Muscle of leg (tissue), 11 donors: Measurements from ENCODE around the gene WDR12. TPM values are rescaled to one million over a fixed set of nuclear protein-coding genes. Genes with fewer than 3 reads are reported as not detected.
"Not testable (repeated sequence)": the region's sequence is repeated elsewhere in the genome, so short reads cannot be mapped to it uniquely, and the experiment has no call there.

Source experiments
- DNase-seq: peaks from one replicate; pipeline ENCODE4 v3.0.0; 2013
- H3K27ac ChIP-seq: one replicate; pipeline ENCODE4 v1.5.1; 2013; ENCODE audit warnings: mild to moderate bottlenecking, low read length, control low read depth
- H3K27me3 ChIP-seq: one replicate; pipeline ENCODE4 v1.6.1; 2013; ENCODE audit warnings: low read length; ENCODE audit not compliant: control insufficient read depth, insufficient read depth
- H3K36me3 ChIP-seq: one replicate; pipeline ENCODE4 v1.6.1; 2013; ENCODE audit warnings: low read length; ENCODE audit not compliant: control insufficient read depth, insufficient read depth
- H3K4me1 ChIP-seq: one replicate; pipeline ENCODE4 v1.6.1; 2013; ENCODE audit warnings: low read length; ENCODE audit not compliant: control insufficient read depth, insufficient read depth
- H3K4me3 ChIP-seq: one replicate; pipeline ENCODE4 v1.5.1; 2013; ENCODE audit warnings: low read length, control low read depth
- H3K9me3 ChIP-seq: replicated peaks from 2 replicates; pipeline ENCODE4 v1.6.1; 2013; ENCODE audit warnings: low read depth, low read length; ENCODE audit not compliant: control insufficient read depth
- WGBS: methylation state at CpG from one replicate; pipeline ENCODE4 v1.1.5; 2013; ENCODE audit warnings: missing lambda C conversion rate; ENCODE audit not compliant: insufficient coverage; 5-methylcytosine and 5-hydroxymethylcytosine counted together
- polyA plus RNA-seq, 8 donors: library from polyadenylated mRNA; unstranded; fragments of 120-200 nt; gene quantifications; one replicate each; pipeline versions ENCODE4 v1.2.1 to v1.2.3, GENCODE V29; 2013; ENCODE audit warnings: inconsistent platforms in 1 of 8, low replicate concordance in 1 of 8; ENCODE audit not compliant: insufficient read length in 8 of 8, insufficient read depth in 1 of 8
- total RNA-seq: library from RNA; stranded (reverse); fragments of 120-200 nt; gene quantifications from one replicate; pipeline ENCODE4 v1.2.4, GENCODE V29; 2013

WDR12 gene
- total and polyA plus RNA-seq, 9 donors: 34.3 to 76.1 (median 64.5) TPM

GRCh38 chr2:202934456-202934855, 23.0 kb upstream of the WDR12 start:
- Histone ChIP-seq H3K27me3 (no peaks in the 10 kb centered on the region), H3K4me1 (peaks cover 15% of the 10 kb centered on the region), H3K27ac (no peak overlapping the region), H3K4me3 (no peak overlapping the region), H3K9me3 (no peaks in the 10 kb centered on the region), H3K36me3 (peaks cover 28% of the 10 kb centered on the region)
- 94% methylated on average over 2 of the region's 2 CpGs for WGBS
- no peak for DNase-seq

- H3K36me3 ChIP-seq: peaks cover 28% of the 10 kb centered on the region
- WGBS: no CpG with 5 or more reads among the region's 2 CpGs
- no peaks in the 10 kb centered on the region for H3K27me3 ChIP-seq
- peaks cover 15% of the 10 kb centered on the region for H3K4me1 ChIP-seq
- no peak for DNase-seq
- H3K27ac ChIP-seq: no peak overlapping the region
- no peak overlapping the region for H3K4me3 ChIP-seq
- H3K9me3 ChIP-seq: no peaks in the 10 kb centered on the region
Observed at GRCh38 chr2:202933958-202934357, 22.5 kb upstream of the WDR12 start.

- H3K27me3 ChIP-seq: no peaks in the 10 kb centered on the region
- 87% methylated on average over 5 of the region's 5 CpGs for WGBS
Observed at GRCh38 chr2:202933139-202933510, 21.7 kb upstream of the WDR12 start.

GRCh38 chr2:202932425-202933138, 21.1 kb upstream of the WDR12 start:
- peaks cover 25% of the 10 kb centered on the region for H3K36me3 ChIP-seq
- peak; percentile 12 for DNase-seq

More at GRCh38 chr2:202933139-202933510, 21.7 kb upstream of the WDR12 start:
- Histone ChIP-seq H3K4me3 (no peak overlapping the region), H3K27ac (peak overlapping the region; percentile 20), H3K36me3 (peaks cover 22% of the 10 kb centered on the region), H3K4me1 (peaks cover 15% of the 10 kb centered on the region), H3K9me3 (no peaks in the 10 kb centered on the region)
- no peak for DNase-seq

GRCh38 chr2:202918860-202919259, 7.4 kb upstream of the WDR12 start:
- peaks cover 2% of the 10 kb centered on the region for H3K9me3 ChIP-seq
- WGBS: no CpG with 5 or more reads among the region's 1 CpG
- no peaks in the 10 kb centered on the region for H3K4me1 ChIP-seq
- DNase-seq: no peak
- H3K27ac ChIP-seq: no peak overlapping the region
- H3K27me3 ChIP-seq: no peaks in the 10 kb centered on the region
- H3K36me3 ChIP-seq: peaks cover 12% of the 10 kb centered on the region
- no peak overlapping the region for H3K4me3 ChIP-seq

More at GRCh38 chr2:202932425-202933138, 21.1 kb upstream of the WDR12 start:
- Histone ChIP-seq H3K4me1 (peaks cover 15% of the 10 kb centered on the region), H3K27ac (peak overlapping the region; percentile 42), H3K27me3 (no peaks in the 10 kb centered on the region), H3K4me3 (no peak overlapping the region), H3K9me3 (no peaks in the 10 kb centered on the region)
- WGBS: 76% methylated on average over 3 of the region's 3 CpGs

- H3K27me3 ChIP-seq, H3K4me1 ChIP-seq, H3K9me3 ChIP-seq, H3K36me3 ChIP-seq: not testable (repeated sequence)
- Histone ChIP-seq H3K4me3 (peak overlapping the region; percentile 94), H3K27ac (peak overlapping the region; percentile 99)
- DNase-seq: peak; percentile 24
- WGBS: 0% methylated on average over 1 of the region's 49 CpGs
Observed at GRCh38 chr2:202912342-202913201, 1.1 kb upstream of the WDR12 start.

- Histone ChIP-seq H3K27ac (peak overlapping the region; percentile 99), H3K36me3 (no peaks in the 10 kb centered on the region), H3K4me1 (peaks cover 6% of the 10 kb centered on the region), H3K9me3 (no peaks in the 10 kb centered on the region), H3K4me3 (peak overlapping the region; percentile 94), H3K27me3 (no peaks in the 10 kb centered on the region)
- 1% methylated on average over 7 of the region's 8 CpGs for WGBS
- no peak for DNase-seq
Observed at GRCh38 chr2:202911203-202911511, 316 bp downstream of the WDR12 start.

GRCh38 chr2:202910698-202911097, 775 bp downstream of the WDR12 start:
- Histone ChIP-seq H3K27me3 (no peaks in the 10 kb centered on the region), H3K4me3 (peak overlapping the region; percentile 94), H3K4me1 (peaks cover 6% of the 10 kb centered on the region), H3K9me3 (no peaks in the 10 kb centered on the region), H3K27ac (no peak overlapping the region), H3K36me3 (no peaks in the 10 kb centered on the region)
- WGBS: no CpG with 5 or more reads among the region's 3 CpGs
- no peak for DNase-seq

- not testable (repeated sequence) for H3K4me1 ChIP-seq, H3K27me3 ChIP-seq, H3K27ac ChIP-seq, DNase-seq, H3K36me3 ChIP-seq, H3K9me3 ChIP-seq
- 95% methylated on average over 4 of the region's 5 CpGs for WGBS
- H3K4me3 ChIP-seq: peak overlapping the region; percentile 94
Observed at GRCh38 chr2:202910250-202910649, 1.2 kb downstream of the WDR12 start.

- Histone ChIP-seq H3K27ac (no peak overlapping the region), H3K4me1 (peaks cover 6% of the 10 kb centered on the region), H3K9me3 (no peaks in the 10 kb centered on the region), H3K4me3 (no peak overlapping the region), H3K36me3 (no peaks in the 10 kb centered on the region), H3K27me3 (no peaks in the 10 kb centered on the region)
- WGBS: 98% methylated on average over 4 of the region's 6 CpGs
- no peak for DNase-seq
Observed at GRCh38 chr2:202909394-202910192, 1.9 kb downstream of the WDR12 start.
